K562 (cell line): ENCODE results near the gene C1QTNF9B.

Source experiments
- FOXP1 ChIP-seq: sonication (generic); formaldehyde crosslinking; IDR thresholded peaks from 2 replicates; pipeline ENCODE4 v1.8.0; 2022; ENCODE audit warnings: mild to moderate bottlenecking, missing genetic modification reagents
- TF ChIP-seq, protein P1 (sequence below), 3 experiments: fragments of 200-800 bp in 1 of 3; fragments of 250-450 bp in 1 of 3; fragments of 450-650 bp in 1 of 3; sonication (Bioruptor Pico) in 1 of 3; sonication (Bioruptor generic) in 1 of 3; formaldehyde crosslinking in 1 of 3; IDR thresholded peaks; 2 replicates each; pipeline versions ENCODE4 v1.6.1 to v1.8.0; 2016 to 2022; ENCODE audit warnings: mild to moderate bottlenecking in 2 of 3, missing genetic modification characterization in 2 of 3, missing compliant biosample characterization in 1 of 3, moderate library complexity in 1 of 3

DNA sequence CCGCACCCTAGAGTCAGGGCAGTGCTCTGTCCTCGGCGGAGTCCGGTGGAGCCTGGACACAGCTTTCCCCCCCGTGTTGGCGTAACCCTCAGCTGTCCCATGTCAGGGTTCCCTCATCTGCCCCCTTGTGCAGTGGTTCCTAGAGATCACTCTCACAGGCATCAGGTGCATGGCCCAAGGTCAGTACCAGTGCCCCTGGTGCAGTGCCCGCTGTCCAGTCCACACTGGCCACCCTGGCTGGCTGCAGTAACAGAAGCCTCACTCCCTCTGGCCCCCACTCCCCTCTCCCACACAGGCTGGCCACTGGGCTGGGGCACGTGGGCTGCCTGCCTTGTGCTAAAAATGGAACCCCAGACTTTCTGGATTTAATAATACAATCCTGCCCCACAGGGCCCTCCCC is 49.6 kb upstream of the C1QTNF9B start:
- no peak for TF ChIP-seq FOXP1 (CRISPR knock-in tag)
- TF ChIP-seq, protein P1, sequence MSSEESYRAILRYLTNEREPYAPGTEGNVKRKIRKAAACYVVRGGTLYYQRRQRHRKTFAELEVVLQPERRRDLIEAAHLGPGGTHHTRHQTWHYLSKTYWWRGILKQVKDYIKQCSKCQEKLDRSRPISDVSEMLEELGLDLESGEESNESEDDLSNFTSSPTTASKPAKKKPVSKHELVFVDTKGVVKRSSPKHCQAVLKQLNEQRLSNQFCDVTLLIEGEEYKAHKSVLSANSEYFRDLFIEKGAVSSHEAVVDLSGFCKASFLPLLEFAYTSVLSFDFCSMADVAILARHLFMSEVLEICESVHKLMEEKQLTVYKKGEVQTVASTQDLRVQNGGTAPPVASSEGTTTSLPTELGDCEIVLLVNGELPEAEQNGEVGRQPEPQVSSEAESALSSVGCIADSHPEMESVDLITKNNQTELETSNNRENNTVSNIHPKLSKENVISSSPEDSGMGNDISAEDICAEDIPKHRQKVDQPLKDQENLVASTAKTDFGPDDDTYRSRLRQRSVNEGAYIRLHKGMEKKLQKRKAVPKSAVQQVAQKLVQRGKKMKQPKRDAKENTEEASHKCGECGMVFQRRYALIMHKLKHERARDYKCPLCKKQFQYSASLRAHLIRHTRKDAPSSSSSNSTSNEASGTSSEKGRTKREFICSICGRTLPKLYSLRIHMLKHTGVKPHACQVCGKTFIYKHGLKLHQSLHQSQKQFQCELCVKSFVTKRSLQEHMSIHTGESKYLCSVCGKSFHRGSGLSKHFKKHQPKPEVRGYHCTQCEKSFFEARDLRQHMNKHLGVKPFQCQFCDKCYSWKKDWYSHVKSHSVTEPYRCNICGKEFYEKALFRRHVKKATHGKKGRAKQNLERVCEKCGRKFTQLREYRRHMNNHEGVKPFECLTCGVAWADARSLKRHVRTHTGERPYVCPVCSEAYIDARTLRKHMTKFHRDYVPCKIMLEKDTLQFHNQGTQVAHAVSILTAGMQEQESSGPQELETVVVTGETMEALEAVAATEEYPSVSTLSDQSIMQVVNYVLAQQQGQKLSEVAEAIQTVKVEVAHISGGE (CRISPR knock-in tag; IDR thresholded peaks at IDR 0.05), result no peak
